Keratinocyte (primary cell): ENCODE data around the gene NCAPD3.

Source experiments
- EZH2 ChIP-seq: IDR thresholded peaks from one replicate; pipeline ENCODE4 v1.6.1; 2012; ENCODE audit warnings: inconsistent platforms, mild to moderate bottlenecking, low read length, moderate library complexity
- TF ChIP-seq, protein P1 (sequence below), 3 experiments: IDR thresholded peaks in 1 of 3; conservative IDR thresholded peaks in 1 of 3; optimal IDR thresholded peaks in 1 of 3; 2 replicates in 2 of 3; 3 replicates in 1 of 3; pipeline versions ENCODE3 to v1.5.1; 2011; ENCODE audit warnings: low read length in 3 of 3, mild to moderate bottlenecking in 3 of 3, moderate library complexity in 2 of 3, control low read depth in 1 of 3, inconsistent platforms in 1 of 3; ENCODE audit not compliant: insufficient read depth in 2 of 3; ENCODE audit errors: extremely low read depth in 1 of 3

DNA sequence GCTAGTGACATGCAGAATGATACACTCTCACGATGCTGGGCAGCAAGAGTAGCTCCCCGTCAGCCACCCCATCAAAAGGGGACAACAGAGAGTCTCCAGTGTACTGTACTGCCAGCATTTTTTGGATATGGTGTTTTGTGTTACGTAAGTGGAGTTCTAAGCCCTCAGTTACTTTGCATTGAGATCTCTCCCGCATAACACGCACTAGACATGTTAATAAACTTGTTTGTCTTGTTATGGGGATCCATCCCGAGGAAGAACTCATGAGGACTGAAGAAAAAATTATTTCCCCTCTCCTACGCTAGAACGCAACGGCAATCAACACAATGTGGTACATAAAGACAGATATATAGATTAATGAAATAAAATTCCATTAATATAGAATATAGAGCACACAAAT, 24.2 kb downstream of the NCAPD3 start:
- TF ChIP-seq, protein P1, sequence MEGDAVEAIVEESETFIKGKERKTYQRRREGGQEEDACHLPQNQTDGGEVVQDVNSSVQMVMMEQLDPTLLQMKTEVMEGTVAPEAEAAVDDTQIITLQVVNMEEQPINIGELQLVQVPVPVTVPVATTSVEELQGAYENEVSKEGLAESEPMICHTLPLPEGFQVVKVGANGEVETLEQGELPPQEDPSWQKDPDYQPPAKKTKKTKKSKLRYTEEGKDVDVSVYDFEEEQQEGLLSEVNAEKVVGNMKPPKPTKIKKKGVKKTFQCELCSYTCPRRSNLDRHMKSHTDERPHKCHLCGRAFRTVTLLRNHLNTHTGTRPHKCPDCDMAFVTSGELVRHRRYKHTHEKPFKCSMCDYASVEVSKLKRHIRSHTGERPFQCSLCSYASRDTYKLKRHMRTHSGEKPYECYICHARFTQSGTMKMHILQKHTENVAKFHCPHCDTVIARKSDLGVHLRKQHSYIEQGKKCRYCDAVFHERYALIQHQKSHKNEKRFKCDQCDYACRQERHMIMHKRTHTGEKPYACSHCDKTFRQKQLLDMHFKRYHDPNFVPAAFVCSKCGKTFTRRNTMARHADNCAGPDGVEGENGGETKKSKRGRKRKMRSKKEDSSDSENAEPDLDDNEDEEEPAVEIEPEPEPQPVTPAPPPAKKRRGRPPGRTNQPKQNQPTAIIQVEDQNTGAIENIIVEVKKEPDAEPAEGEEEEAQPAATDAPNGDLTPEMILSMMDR (optimal IDR thresholded peaks at IDR 0.05 in 1 of 3, IDR thresholded peaks at IDR 0.05 in 1 of 3, conservative IDR thresholded peaks at IDR 0.05 in 1 of 3; ENCODE audit: extremely low read depth in 1 of 3, insufficient read depth in 2 of 3, low read length in 3 of 3): no peak
- TF ChIP-seq EZH2: no peak
